NT2/D1 (cell line): ENCODE data around the gene SNAPC3.

Experiments used
- YY1 ChIP-seq: IDR thresholded peaks from 2 replicates; pipeline ENCODE4 v1.6.1; 2011; ENCODE audit not compliant: insufficient read length, insufficient read depth
- ZNF274 ChIP-seq: IDR thresholded peaks from 2 replicates; pipeline ENCODE4 v1.6.1; 2011; ENCODE audit warnings: mild to moderate bottlenecking, low read depth, low read length

DNA sequence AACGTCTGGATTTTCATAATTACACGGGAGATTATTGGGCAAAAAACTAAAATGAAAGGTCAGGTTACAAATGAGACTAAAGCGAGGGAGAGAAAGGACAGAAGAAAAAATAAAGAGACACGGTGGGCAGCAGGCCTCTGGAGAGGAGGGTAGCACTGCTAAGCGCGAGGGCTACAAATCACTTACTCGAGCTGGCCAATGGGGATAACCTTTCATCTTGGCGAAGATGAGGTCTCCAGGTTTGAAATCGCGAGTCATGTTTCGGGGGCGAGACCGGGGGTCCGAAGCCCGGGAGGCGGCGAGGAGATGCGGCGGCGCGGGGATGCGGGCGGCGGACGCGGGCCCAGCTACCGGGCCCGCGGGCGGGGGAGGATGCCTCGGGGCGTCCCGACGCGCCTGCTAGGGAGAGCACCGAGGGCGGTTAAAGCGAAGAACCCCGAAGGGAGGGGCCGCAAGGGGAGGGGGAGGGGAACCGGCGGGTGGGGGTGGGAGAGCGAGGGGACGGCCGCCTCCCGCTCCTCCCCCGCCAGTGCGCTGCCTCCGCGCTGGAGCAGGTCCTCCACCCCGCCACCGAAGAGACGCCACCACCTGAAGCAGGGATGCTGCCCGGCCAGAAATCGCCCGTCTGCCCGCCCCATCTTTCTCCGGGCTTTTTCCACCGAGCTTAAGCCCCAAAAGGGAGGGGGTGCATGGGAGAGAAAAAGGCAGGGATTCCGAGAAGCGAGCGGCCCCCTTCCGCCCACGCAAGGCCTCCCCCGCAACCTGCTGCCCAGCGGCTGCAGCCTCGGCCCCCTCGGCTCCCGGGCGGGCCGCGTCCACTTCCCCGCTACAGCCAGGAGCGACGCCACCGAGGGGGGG is 87.5 kb downstream of the SNAPC3 start:
- TF ChIP-seq YY1 (no peak), ZNF274 (no peak)
